G401.6 (cell line): Measurements from ENCODE around the gene MARK3.

Experiments used
- FAIRE-seq: peaks from 2 replicates; lab custom pipeline; 2012; peaks lifted over from hg19 to GRCh38; lab: Jason Lieb, UNC

The MARK3 gene

GRCh38 chr14:103539056-103539825 lies 154.0 kb downstream of the MARK3 start:
- FAIRE-seq = no peak

GRCh38 chr14:103540821-103541708 lies 155.8 kb downstream of the MARK3 start:
- FAIRE-seq = no peak

GRCh38 chr14:103541709-103542604 lies 156.7 kb downstream of the MARK3 start:
- FAIRE-seq = no peak

- no peak for FAIRE-seq
These were observed 157.4 kb downstream of the MARK3 start for GRCh38 chr14:103542605-103543088.

- no peak for FAIRE-seq
These were observed 157.9 kb downstream of the MARK3 start for GRCh38 chr14:103543140-103543539.

GRCh38 chr14:103543721-103544387 lies 158.6 kb downstream of the MARK3 start:
- FAIRE-seq = no peak

- FAIRE-seq = no peak
These were observed 159.4 kb downstream of the MARK3 start for GRCh38 chr14:103544388-103545218.

GRCh38 chr14:103545219-103545914 lies 160.2 kb downstream of the MARK3 start:
- FAIRE-seq = no peak

GRCh38 chr14:103545915-103546651 lies 160.9 kb downstream of the MARK3 start:
- no peak for FAIRE-seq

- no peak for FAIRE-seq
These were observed 161.6 kb downstream of the MARK3 start for GRCh38 chr14:103546652-103547454.

GRCh38 chr14:103547455-103547940 lies 162.3 kb downstream of the MARK3 start:
- no peak for FAIRE-seq

- FAIRE-seq = no peak
These were observed 162.8 kb downstream of the MARK3 start for GRCh38 chr14:103547941-103548462.

- FAIRE-seq = no peak
These were observed 163.5 kb downstream of the MARK3 start for GRCh38 chr14:103548463-103549351.

- FAIRE-seq = no peak
These were observed 164.4 kb downstream of the MARK3 start for GRCh38 chr14:103549361-103550311.

GRCh38 chr14:103550451-103551337 lies 165.5 kb downstream of the MARK3 start:
- FAIRE-seq = no peak
